ENCODE data around the gene GLS.

DNA sequence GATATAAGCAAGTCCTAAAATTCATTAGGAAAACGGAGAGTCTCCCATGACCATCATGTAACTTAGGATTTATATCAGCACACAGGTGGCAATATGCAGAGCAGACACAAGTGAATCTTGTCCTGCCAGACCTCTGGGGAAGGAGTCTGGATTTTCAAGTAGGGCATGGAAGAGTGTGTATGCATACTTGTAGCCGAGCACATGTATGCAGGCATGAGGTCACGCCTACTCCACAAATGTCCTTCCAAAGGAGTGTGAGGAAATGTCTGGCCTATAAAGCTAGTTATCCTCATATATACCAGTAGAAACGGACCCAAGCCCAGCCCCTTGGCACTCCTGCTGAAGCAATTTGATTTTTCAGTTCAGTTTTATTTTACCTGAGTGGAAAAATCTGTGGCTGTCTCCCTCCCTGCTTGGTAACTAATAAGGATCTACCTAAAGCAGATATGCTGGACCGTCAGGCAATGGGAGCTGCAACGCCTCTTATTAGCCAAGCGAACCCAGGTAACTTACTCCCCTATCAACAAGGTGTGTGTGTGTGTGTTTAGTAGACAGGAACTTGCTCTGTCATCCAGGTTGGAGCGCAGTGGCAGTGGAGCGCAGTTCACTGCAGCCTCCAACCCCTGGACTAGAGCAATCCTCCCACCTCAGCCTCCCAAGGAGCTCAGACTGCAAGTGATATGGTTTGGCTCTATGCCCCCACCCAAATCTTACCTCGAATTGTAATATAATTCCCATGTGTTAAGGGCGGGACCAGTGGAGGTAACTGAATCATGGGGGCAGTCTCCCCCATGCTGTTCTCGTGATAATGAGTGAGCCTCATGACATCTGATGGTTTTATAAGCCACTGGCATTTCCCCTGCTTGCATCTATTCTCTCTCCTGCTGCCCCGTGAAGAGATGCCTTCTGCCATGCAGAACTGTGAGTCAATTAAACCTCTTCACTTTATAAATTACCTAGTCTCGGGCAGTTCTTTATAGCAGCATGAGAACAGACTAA is 130.6 kb downstream of the GLS start:
- TF ChIP-seq, protein P1, sequence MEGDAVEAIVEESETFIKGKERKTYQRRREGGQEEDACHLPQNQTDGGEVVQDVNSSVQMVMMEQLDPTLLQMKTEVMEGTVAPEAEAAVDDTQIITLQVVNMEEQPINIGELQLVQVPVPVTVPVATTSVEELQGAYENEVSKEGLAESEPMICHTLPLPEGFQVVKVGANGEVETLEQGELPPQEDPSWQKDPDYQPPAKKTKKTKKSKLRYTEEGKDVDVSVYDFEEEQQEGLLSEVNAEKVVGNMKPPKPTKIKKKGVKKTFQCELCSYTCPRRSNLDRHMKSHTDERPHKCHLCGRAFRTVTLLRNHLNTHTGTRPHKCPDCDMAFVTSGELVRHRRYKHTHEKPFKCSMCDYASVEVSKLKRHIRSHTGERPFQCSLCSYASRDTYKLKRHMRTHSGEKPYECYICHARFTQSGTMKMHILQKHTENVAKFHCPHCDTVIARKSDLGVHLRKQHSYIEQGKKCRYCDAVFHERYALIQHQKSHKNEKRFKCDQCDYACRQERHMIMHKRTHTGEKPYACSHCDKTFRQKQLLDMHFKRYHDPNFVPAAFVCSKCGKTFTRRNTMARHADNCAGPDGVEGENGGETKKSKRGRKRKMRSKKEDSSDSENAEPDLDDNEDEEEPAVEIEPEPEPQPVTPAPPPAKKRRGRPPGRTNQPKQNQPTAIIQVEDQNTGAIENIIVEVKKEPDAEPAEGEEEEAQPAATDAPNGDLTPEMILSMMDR (IDR thresholded peaks at IDR 0.05): no peak
- no peak for TF ChIP-seq POLR2A (IDR thresholded peaks at IDR 0.05)

All from body of pancreas (tissue), 4 donors.